GM23248 (cell line): Measurements from ENCODE around the gene CCR3. TPM values are rescaled to one million over a fixed set of nuclear protein-coding genes. Genes with fewer than 3 reads are reported as not detected.

ENCODE experiments used
- DNase-seq: peaks from one replicate; pipeline ENCODE4 v3.0.0-alpha.2; 2015
- H2AFZ ChIP-seq: fragments of 200-600 bp; sonication (generic); 2 replicates; pipeline ENCODE4 v1.6.1; 2016; ENCODE audit warnings: antibody characterized with exemption
- H3F3A ChIP-seq: fragments of 200-600 bp; sonication (generic); 2 replicates; pipeline ENCODE4 v1.6.1; 2016; ENCODE audit warnings: mild to moderate bottlenecking, antibody characterized with exemption, mixed run types; ENCODE audit not compliant: insufficient read depth
- H3K27ac ChIP-seq: fragments of 200-600 bp; sonication (generic); 2 replicates; pipeline ENCODE4 v1.5.1; 2016; ENCODE audit warnings: mild to moderate bottlenecking
- H3K27me3 ChIP-seq: fragments of 200-600 bp; sonication (generic); replicated peaks from 2 replicates; pipeline ENCODE4 v1.6.1; 2016; ENCODE audit warnings: mild to moderate bottlenecking; ENCODE audit not compliant: insufficient read depth
- H3K36me3 ChIP-seq: fragments of 200-600 bp; sonication (generic); 2 replicates; pipeline ENCODE4 v1.6.1; 2016; ENCODE audit warnings: low read depth, mild to moderate bottlenecking
- H3K4me1 ChIP-seq: fragments of 200-600 bp; sonication (generic); 2 replicates; pipeline ENCODE4 v1.6.1; 2016; ENCODE audit warnings: mild to moderate bottlenecking; ENCODE audit not compliant: insufficient read depth
- H3K4me2 ChIP-seq: fragments of 200-600 bp; sonication (generic); one replicate; pipeline ENCODE4 v1.6.1; 2016; ENCODE audit warnings: mild to moderate bottlenecking; ENCODE audit not compliant: unreplicated experiment
- H3K4me3 ChIP-seq: fragments of 200-600 bp; sonication (generic); 2 replicates; pipeline ENCODE4 v1.5.1; 2016; ENCODE audit warnings: mild to moderate bottlenecking
- H3K79me2 ChIP-seq: fragments of 200-600 bp; sonication (generic); 2 replicates; pipeline ENCODE4 v1.6.1; 2016; ENCODE audit warnings: mild to moderate bottlenecking; ENCODE audit not compliant: insufficient read depth
- H3K9ac ChIP-seq: fragments of 200-600 bp; sonication (generic); 2 replicates; pipeline ENCODE4 v1.6.1; 2016; ENCODE audit warnings: mild to moderate bottlenecking
- H3K9me2 ChIP-seq: fragments of 200-600 bp; sonication (generic); 2 replicates; pipeline ENCODE4 v1.6.1; 2016; ENCODE audit warnings: mixed run types, mild to moderate bottlenecking, moderate library complexity; ENCODE audit not compliant: insufficient read depth
- H3K9me3 ChIP-seq: fragments of 200-600 bp; sonication (generic); one replicate; pipeline ENCODE4 v1.6.1; 2017; ENCODE audit warnings: low read depth
- H4K20me1 ChIP-seq: fragments of 200-600 bp; sonication (generic); 2 replicates; pipeline ENCODE4 v1.6.0; 2016; ENCODE audit not compliant: insufficient read depth
- EZH2 ChIP-seq: fragments of 200-600 bp; sonication (generic); IDR thresholded peaks from 2 replicates; pipeline ENCODE4 v1.6.1; 2018; ENCODE audit warnings: antibody characterized with exemption, mild to moderate bottlenecking; ENCODE audit not compliant: insufficient read depth, poor library complexity, severe bottlenecking
- EZH2phosphoT487 ChIP-seq: fragments of 200-600 bp; sonication (generic); IDR thresholded peaks from 2 replicates; pipeline ENCODE4 v1.6.1; 2018; ENCODE audit warnings: antibody characterized with exemption, moderate library complexity, mild to moderate bottlenecking, low read depth; ENCODE audit not compliant: insufficient read depth
- WGBS, 2 experiments: methylation state at CpG; one replicate each; pipeline ENCODE4 v1.1.6; 2015 to 2017; ENCODE audit warnings: low lambda C conversion rate in 2 of 2, low coverage in 1 of 2; ENCODE audit errors: missing lambda C conversion rate in 2 of 2; 5-methylcytosine and 5-hydroxymethylcytosine counted together
- in situ Hi-C: fragments of 300-500 bp; cut with MboI; formaldehyde crosslinking; loops from 2 replicates; pipeline ENCODE4 v1.15.0; 2020
- polyA plus RNA-seq: library from polyadenylated mRNA; unstranded; fragments of >200 nt; fragmentation: Nextera tagmentation; extraction: Ambion mirVana; gene quantifications from 2 replicates; pipeline ENCODE4 v1.2.1, GENCODE V29; 2016
- total RNA-seq: library from RNA; depleted of rRNA; stranded (reverse); fragments of >200 nt; shearing (Covaris generic); gene quantifications from 2 replicates; pipeline ENCODE4 v1.2.3, GENCODE V29; 2014

The CCR3 gene
- total and polyA plus RNA-seq, 2 experiments from 2014 or later, result not detected

GRCh38 chr3:46233194-46233593 is 9.1 kb upstream of the CCR3 start:
- no peak overlapping the region for H3K27ac ChIP-seq
- H3K4me2 ChIP-seq, result no peak overlapping the region
- H4K20me1 ChIP-seq, result no peaks in the 10 kb centered on the region
- 58 to 64% methylated on average over 6 of the region's 6 CpGs for WGBS, 2 experiments
- H3K4me3 ChIP-seq, result no peak overlapping the region
- no peak for DNase-seq
- H3F3A ChIP-seq, result no peaks in the 10 kb centered on the region; the same call in 1 of the 2 replicates
- H3K79me2 ChIP-seq, result no peaks in the 10 kb centered on the region
- no peaks in the 10 kb centered on the region for H3K9me3 ChIP-seq
- no peak for TF ChIP-seq EZH2phosphoT487
- TF ChIP-seq EZH2, result no peak
- no peaks in the 10 kb centered on the region for H3K36me3 ChIP-seq
- no peaks in the 10 kb centered on the region for H3K9me2 ChIP-seq
- in situ Hi-C loops, result no loop called here
- peaks cover 50% of the 10 kb centered on the region for H3K27me3 ChIP-seq
- H2AFZ ChIP-seq, result no peak overlapping the region
- no peak overlapping the region for H3K9ac ChIP-seq
- H3K4me1 ChIP-seq, result no peaks in the 10 kb centered on the region

GRCh38 chr3:46235425-46235824 is 6.8 kb upstream of the CCR3 start:
- in situ Hi-C loops, result no loop called here
- H3K27me3 ChIP-seq, result peaks cover 45% of the 10 kb centered on the region

DNA sequence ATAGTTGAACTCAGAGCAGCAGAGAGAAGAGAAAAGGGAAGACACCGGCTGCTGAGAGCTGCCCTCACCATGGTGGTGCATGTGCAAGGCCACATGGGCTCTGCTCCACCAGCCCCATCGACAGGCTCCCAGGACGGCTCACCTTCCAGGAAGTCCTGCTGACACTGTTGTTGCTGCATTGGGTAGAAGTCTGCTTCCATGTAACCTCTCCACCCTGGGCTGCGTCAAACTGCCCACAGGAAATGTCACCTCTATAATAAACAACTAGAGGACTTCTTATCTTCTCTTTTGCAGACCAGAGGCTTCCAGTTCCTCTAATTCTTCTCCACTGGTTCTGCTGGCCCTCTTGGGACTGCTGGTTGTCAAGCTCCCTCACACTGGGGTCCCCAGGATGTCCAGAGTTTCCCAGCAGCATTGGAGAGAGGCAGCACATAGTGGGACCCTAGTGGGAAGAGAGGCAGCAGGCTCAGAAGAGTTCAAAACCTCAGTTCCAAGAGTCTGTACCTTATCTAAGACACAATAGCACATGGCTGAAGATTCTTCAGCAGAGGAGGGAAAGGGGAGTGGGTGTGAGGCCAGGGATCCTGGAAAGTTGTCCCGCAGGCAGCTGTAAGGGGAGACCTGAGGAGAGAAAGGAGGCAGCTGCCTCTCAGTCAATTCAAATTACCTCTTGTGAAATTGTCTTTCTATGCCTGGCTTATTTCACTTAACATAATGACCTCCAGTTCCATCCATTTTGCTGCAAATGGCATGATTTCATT is 5.8 kb upstream of the CCR3 start:
- no peak overlapping the region for H2AFZ ChIP-seq
- WGBS, 2 experiments, result 60 to 62% methylated on average over 5 of the region's 5 CpGs
- TF ChIP-seq EZH2, result no peak
- TF ChIP-seq EZH2phosphoT487, result no peak
- peaks cover 44% of the 10 kb centered on the region for H3K27me3 ChIP-seq
- no peak overlapping the region for H3K4me2 ChIP-seq
- no peak overlapping the region for H3K27ac ChIP-seq
- in situ Hi-C loops, result no loop called here
- no peaks in the 10 kb centered on the region for H4K20me1 ChIP-seq
- H3K4me1 ChIP-seq, result no peaks in the 10 kb centered on the region
- H3K4me3 ChIP-seq, result no peak overlapping the region
- H3K9ac ChIP-seq, result no peak overlapping the region
- H3K79me2 ChIP-seq, result no peaks in the 10 kb centered on the region
- H3K9me3 ChIP-seq, result no peaks in the 10 kb centered on the region
- DNase-seq, result no peak
- no peaks in the 10 kb centered on the region for H3K9me2 ChIP-seq
- no peaks in the 10 kb centered on the region for H3F3A ChIP-seq
- H3K36me3 ChIP-seq, result no peaks in the 10 kb centered on the region

More at GRCh38 chr3:46235425-46235824, 6.8 kb upstream of the CCR3 start:
- no peak overlapping the region for H3K4me2 ChIP-seq
- no peaks in the 10 kb centered on the region for H3K4me1 ChIP-seq
- H2AFZ ChIP-seq, result no peak overlapping the region
- no peak overlapping the region for H3K9ac ChIP-seq
- H3K4me3 ChIP-seq, result no peak overlapping the region
- H3F3A ChIP-seq, result no peaks in the 10 kb centered on the region
- no peaks in the 10 kb centered on the region for H3K36me3 ChIP-seq
- TF ChIP-seq EZH2 (no peak), EZH2phosphoT487 (no peak)
- H4K20me1 ChIP-seq, result no peaks in the 10 kb centered on the region
- H3K9me2 ChIP-seq, result no peaks in the 10 kb centered on the region
- H3K79me2 ChIP-seq, result no peaks in the 10 kb centered on the region
- no peak for DNase-seq
- H3K27ac ChIP-seq, result no peak overlapping the region
- 24 to 32% methylated on average over 2 of the region's 2 CpGs for WGBS, 2 experiments
- no peaks in the 10 kb centered on the region for H3K9me3 ChIP-seq

DNA sequence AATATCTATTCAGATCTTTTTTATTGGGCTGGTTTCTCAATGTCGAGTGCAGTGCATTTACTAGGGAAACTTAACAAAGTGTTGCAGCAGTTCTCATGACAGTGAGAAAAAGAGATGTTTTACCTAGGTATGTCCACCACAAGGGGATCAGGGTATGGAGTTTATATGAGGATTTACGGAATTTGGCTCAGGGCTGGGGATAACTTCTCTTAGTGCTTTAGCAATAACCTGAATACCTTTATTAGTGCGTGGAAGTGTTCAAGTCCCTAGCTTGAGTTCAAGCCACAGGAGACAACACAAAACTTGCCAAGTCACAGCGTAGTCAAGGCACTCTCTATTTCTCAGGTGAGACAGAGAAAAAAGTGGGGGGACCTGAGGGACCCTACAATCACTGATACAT is 3.9 kb upstream of the CCR3 start:
- H3K27ac ChIP-seq, result no peak overlapping the region
- H3K79me2 ChIP-seq, result no peaks in the 10 kb centered on the region
- no peaks in the 10 kb centered on the region for H3K9me2 ChIP-seq
- H3K4me2 ChIP-seq, result no peak overlapping the region
- DNase-seq, result no peak
- no peak overlapping the region for H3K4me3 ChIP-seq
- H3K9ac ChIP-seq, result no peak overlapping the region
- H3F3A ChIP-seq, result no peaks in the 10 kb centered on the region
- in situ Hi-C loops, result no loop called here
- WGBS, 2 experiments, result 37 to 56% methylated on average over 4 of the region's 4 CpGs
- H4K20me1 ChIP-seq, result no peaks in the 10 kb centered on the region
- peaks cover 36% of the 10 kb centered on the region for H3K27me3 ChIP-seq
- no peaks in the 10 kb centered on the region for H3K36me3 ChIP-seq
- no peak for TF ChIP-seq EZH2
- H3K4me1 ChIP-seq, result no peaks in the 10 kb centered on the region
- H3K9me3 ChIP-seq, result no peaks in the 10 kb centered on the region
- H2AFZ ChIP-seq, result no peak overlapping the region
